ENCODE results near the gene SLC4A1. TPM values are rescaled to one million over a fixed set of nuclear protein-coding genes. Genes with fewer than 3 reads are reported as not detected.

SLC4A1 gene
- total RNA-seq: 4.9 TPM

DNA sequence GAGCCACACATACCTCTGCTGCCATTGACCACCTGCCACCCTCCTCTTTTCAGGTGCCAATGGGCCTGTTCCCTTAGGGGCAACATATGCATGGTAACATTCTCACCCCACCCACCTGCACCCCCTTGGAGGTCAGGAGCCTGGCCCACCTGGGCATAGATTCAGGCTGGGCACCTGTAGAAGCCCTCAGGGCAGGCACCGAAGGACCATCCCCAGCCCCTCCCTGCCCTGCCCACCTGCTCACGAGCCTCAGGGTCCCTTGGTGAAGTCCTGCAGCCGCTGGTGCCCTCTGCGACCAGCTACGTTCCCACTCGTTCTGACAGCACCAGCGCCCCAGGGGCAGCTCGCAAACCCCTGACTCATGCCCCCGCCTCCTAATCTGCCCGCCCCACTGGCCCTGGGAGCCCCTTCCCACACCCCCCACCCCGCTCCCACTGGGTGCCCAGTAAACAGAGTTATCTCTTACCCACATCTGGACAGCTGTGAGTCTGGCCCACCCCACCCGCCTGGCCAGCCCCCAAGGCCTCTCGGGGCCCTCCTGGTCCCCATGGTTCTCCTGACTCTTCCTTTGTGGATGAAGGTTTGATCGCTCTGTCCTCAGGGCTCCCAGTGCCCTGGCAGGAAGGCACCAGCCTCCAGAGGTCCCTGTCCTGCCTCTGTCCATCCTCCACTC, at the start of gene SLC4A1:
Gene SLC4A1 (minus strand): TSS at position 318 of the 673 bp plus-strand sequence. CDS start 5,269 bp downstream, outside the sequence.
- no peak for DNase-seq (ENCODE audit: low spot score in 2 of 2)
- no peak for FAIRE-seq

DNA sequence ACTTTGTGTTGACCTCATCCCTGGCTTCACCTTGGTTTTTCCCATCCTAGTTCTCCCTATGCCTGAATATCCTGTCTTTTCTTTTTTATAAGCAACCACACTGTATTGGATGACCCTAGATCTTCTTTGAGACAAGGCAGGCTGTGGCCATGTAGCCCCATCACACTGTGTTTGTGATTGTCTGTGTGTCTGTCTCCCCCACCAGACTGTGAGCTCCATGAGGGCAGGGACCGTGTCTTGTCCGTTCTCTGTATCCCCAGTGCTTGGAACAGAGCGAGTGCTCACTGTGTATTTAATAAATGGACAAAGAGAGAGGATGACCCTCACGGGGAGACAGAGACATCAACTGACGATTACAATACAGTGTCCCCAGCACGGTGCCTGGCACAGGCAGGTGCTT, 49.6 kb upstream of the SLC4A1 start:
- DNase-seq (ENCODE audit: low spot score in 2 of 2) (no peak), FAIRE-seq (no peak)

DNA sequence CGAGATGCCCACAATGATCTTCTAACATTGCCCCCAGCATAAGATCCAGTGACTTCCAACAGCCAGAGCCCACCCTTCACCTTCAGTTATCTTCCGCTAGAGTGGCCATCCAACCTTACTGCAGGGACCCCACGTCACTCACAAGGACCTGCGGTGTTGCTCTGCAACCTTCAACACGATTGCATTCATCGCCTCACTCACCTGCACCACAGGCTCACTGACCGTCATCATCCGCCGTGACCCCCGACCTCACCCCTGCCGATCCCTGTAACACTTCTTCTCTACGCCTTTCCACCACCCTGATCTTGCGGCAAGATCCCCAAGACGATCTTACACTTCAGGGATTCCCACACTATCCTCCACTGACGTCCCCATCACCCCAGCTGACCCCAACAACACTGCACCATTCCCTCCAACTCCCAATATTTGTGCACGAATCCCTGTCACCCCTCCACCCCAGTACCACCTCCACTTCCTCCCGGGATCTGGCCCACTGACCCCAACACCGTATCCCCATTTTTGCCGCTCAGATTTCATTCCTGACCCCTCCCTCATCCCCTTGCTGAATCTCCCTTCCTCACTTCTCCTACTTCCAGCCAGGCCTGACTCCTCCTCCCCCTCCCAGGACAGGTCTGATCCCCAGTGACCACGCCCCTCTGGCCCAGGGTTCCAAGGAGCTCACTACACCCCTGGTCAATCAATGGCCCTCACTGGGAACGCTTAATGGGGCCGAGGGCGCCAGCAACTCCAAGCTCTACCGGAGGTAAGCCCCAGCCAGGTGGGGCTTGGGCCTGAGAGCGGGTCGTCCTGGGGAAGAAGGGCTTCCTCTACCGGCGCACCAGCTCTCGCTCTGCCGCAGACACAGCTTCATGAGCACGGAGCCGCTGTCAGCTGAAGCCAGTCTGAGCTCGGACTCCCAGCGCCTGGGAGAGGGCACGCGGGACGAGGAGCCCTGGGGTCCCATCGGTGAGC, 48.1 kb upstream of the SLC4A1 start:
- no peak for FAIRE-seq
- DNase-seq (ENCODE audit: low spot score in 2 of 2): no peak

DNA sequence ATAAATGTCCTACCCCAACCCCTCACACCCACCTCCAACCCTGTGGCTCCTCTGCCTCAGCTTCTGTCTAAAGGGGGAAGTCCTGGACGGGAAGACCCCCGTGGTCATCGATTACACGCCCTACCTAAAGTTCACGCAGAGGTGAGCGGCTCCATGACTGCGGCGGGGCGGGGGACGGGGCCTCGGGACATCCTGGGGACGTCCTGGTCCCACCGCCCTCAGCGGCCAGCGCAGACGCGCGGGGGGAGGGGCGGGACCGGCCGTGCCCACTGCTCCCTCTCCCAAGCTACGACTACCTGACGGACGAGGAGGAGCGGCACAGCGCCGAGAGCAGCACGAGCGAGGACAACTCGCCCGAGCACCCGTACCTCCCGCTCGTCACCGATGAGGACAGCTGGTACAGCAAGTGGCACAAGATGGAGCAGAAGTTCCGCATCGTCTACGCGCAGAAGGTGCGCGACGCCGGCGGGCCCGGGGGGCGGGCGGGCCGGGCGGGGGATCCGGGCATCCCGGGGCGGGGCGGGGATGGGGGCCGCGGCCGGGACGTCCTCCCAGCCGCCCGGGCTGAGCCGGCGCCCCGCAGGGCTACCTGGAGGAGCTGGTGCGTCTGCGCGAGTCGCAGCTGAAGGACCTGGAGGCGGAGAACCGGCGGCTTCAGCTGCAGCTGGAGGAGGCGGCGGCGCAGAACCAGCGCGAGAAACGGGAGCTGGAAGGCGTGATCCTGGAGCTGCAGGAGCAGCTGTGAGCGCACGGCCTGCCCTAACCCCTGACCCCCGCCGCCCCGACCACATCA, 47.1 kb upstream of the SLC4A1 start:
- DNase-seq (ENCODE audit: low spot score in 2 of 2) (peak in 1 of 2 donors; percentile 56), FAIRE-seq (no peak)

DNA sequence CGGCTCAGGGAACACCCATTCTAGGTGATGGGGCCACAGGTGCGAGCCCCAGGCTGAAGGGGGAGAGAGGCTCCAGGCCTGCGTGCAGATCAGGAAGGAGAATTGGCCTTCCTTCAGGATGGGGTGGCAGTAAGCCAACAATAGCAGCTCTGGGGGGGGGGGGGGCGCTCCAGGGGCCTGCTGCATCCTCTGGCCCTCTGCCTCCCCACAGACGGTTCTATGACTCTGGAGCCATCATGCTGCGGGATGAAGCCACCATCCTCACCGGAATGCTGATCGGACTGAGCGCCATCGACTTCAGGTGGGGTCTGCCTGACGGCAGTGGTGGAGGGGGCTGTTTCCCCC, 46.6 kb upstream of the SLC4A1 start:
- FAIRE-seq (no peak), DNase-seq (ENCODE audit: low spot score in 2 of 2) (peak in 1 of 2 donors; percentile 42)

DNA sequence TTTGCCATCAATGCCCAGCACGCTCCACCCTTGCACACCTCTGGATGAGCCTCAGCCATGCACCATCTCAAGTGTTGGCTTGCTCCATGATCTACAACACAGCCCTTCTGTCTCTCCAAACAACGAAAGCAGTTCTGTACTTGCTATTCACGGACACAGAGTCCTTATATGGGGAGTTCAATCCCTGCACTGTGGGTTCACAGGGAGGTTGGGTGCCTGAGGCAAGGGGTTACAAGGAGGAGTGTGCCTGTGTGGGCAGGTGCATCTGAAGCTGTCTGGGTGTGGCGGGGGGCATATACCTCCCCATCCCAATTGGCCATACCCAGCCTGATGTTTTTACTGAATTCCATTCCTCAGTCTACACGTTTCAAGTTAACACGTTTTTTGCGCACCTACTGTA, 46.1 kb upstream of the SLC4A1 start:
- DNase-seq (ENCODE audit: low spot score in 2 of 2) (no peak), FAIRE-seq (no peak)

DNA sequence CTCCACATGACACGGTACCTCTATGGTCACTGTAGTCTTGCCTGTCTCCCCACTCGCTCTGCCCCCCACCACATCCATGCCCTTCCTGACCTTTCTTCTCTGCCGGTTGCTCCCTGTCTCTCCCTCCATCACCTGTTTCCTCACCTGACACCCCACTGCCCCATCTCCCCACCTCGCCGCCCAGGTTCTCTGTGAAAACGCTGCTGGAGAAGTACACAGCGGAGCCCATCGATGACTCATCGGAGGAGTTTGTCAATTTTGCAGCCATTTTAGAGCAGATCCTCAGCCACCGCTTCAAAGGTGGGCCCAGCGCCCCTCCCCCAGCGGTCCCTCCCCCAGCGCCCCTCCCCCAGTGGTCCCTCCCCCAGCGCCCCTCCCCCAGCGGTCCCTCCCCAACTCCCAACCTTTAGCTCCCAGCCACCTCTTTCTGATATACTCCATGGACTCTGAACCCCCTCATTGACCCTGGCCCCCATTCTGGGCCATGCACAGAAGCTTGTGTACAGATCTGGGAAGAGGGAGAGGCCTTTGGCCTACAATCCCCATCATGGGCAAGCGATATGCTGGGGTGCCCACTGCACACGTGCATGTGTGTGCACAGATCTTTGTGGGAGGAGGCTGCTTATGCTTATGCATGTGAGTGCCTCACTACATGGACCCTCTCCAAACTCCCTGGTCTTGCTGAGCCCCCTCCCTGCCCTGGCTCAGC, 44.6 kb upstream of the SLC4A1 start:
- FAIRE-seq: no peak
- no peak for DNase-seq (ENCODE audit: low spot score in 2 of 2)

DNA sequence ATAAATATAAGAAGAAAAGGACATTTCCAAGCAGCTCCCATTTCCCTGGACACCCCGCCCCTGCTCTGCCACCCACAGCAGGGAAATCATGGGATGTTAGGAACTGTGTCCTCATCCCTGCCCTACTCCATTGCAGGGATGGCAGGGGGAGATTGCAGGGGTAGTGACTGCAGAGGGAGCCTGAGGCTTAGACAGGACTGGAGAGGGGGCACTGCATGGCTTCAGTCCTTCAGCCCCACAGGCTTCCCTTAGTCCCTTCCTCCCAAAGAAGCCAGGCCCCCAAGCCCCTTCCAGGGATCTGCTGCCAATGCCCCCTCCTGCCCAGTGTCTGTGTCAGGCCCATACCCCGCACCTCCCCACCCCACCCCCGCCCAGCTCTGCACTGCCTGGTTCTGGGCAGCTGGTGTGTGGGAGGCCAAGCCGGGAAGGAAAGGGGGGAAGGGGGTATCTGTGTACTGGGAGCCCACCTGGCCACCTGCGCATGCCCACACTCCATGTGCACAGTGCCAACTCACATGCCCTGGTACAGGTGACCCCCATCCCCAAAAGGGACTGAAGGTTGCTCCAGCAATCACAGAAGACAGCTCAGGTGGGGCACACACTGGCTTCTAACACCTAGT, 43.7 kb upstream of the SLC4A1 start:
- no peak for FAIRE-seq
- no peak for DNase-seq (ENCODE audit: low spot score in 2 of 2)

DNA sequence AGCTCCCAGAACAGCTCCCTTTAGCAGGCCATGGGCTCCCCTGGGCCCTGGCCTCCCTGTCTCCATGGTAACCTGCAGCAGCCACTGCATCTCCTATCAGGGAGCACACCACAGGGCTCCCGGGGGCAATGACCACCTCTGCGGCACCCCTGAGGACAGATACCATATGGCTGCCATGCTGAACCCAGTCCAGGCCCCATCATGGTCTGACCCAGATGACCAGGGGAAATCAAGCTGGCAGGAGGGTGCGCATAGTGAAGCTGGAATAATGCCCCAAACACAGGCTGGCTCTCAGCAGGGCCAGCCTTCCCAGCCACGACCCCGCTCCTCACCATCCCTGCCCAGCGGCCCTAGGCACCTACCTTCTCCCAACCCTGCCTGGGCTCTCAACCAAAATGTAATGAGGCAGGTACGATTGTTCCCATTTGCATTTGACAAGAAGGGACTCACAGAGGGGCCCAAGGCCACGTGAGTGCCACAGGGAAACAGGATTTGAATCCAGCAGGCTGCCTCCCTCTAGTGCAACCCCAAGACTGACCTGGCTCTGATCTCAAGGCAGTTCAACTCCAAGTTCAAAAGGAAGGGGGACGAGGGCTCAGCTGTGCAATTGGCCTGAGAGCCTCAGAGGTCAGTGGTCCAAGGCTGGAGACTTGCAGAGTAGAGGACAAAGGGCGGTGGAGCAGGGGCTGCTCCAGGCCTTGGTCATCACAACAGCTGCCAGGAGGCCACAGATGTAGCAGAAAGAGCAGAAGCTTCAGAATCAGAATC, 42.9 kb upstream of the SLC4A1 start:
- DNase-seq (ENCODE audit: low spot score in 2 of 2): no peak
- no peak for FAIRE-seq

DNA sequence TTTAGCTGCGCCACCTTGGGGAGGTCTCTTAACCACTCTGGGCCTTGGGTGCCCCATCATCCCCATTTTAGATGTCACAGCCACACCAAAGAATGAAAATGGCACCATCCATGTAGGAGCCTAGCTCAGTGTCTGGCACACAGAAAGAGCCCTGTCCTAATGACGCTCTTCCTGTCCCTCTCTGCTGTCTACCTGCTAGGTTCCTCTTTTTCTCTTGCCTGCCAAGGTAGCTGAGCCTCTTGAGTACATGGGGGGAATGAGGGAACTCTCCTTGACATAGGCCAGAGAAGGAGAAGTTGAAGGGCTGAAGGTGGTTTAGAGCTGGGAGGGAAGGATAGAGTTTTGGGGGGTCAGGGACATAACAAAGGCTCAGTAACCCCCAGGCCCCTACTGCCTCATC, 42.3 kb upstream of the SLC4A1 start:
- FAIRE-seq (no peak), DNase-seq (ENCODE audit: low spot score in 2 of 2) (no peak)

DNA sequence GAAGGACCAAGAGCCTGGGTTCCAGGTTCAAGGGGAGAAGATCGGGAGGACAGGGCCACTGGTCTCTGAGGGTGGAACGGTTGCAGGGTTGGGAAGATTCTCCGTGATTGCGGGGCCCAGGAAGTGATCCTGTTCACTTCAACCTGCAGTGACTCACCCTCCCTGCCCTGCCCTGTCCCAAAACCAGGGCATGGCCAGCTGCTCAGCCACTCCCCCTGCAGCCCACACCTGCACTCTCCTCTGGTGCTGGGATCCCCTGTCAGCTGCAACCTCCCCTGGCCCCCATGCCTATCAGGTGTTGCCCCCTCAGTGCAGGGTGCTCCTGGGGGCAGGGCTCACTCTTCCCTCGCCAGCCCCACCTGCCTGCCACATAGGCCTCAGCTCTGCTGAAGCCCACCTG, 41.5 kb upstream of the SLC4A1 start:
- DNase-seq (ENCODE audit: low spot score in 2 of 2) (no peak), FAIRE-seq (no peak)

DNA sequence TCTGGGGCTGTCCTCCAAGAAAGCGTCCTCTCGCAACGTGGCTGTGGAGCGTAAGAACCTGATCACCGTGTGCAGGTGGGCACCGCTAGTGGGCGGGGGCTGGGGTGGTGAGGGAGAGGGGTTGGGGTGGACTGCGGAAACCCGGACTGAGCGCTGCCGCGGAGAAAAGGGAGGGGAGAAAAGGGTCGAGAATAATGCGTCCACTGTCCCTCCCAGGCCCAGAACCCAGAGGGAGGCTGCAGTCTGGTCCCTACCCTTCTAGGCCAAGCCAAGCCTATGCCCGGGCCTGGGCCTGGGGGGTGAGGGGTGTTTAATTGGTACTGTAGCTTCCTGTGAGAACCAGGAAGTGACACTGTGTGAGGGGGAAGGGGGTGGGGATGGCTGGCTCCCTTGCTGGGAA, 40.9 kb upstream of the SLC4A1 start:
- DNase-seq (ENCODE audit: low spot score in 2 of 2) (peak in 1 of 2 donors; percentile 54), FAIRE-seq (no peak)

DNA sequence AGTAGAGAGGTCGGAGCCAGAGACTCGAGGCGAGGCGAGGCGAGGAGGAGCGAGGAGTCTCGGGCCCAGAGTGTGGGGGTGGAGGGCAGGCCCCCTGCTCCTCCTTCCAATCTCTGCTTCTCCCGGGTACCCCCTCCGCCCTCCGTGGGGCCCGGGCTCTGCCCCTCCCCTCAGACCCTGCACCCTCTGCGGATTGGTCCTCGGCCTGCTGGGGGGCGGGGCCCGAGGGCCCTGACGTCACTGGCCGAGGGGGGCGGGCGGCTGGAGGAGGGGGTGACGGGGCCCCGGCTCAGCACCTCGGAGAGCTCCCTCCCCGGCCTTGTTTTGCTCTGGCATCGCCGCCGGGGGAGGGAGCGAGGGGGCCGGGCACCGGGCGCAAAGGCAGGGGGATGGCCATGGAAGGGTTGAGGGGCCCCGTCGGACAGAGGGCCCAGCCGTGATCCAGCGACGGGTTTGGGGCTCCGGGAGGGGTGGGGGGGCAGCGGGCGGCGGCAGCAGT, 40.4 kb upstream of the SLC4A1 start, which contains the start of gene RUNDC3A:
Gene RUNDC3A (plus strand): TSS at position 282 of the 499 bp plus-strand sequence. CDS start 232 bp downstream, outside the sequence.
- DNase-seq (ENCODE audit: low spot score in 2 of 2) (peak; percentile 98 to 100), FAIRE-seq (no peak)

DNA sequence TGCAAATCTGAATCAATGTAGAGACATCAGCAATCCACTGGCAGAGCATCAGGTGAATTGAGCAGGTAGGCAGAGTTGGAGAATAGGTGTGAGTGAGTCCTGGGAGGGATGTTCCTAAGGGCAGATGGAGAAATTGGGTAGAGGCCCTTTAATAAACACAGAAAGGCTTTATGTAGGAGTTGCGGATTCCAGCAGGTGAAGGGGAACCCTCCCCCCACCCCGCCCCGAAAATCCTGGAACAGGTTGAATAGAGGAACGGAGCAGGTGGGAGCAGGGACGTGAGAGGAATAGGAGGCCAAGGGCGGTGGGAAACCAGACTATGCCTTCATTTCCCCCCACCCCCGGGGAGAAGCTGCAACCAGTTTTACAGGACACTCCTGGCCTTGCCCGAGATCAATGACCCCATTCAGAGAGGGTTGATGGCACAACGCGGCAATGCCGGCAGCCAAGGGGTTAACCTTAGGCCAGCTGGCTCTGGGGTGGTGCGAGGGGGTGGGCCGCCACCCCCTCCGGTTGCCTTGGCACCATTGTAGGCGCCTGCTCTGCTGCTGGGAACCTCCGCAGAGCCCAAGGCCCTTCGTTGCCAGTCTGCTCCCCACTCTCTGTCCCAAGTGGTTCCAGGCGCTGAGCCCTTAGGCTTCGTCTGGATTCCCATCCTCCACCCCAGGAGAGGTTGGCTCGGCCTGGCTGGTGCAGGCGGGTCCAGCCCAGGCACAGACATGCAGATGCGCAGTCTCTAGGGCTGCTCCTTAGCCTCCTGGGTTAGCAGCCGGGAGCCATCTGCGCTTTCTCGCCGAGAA, 39.7 kb upstream of the SLC4A1 start:
- FAIRE-seq (no peak), DNase-seq (ENCODE audit: low spot score in 2 of 2) (peak; percentile 71 to 80)

DNA sequence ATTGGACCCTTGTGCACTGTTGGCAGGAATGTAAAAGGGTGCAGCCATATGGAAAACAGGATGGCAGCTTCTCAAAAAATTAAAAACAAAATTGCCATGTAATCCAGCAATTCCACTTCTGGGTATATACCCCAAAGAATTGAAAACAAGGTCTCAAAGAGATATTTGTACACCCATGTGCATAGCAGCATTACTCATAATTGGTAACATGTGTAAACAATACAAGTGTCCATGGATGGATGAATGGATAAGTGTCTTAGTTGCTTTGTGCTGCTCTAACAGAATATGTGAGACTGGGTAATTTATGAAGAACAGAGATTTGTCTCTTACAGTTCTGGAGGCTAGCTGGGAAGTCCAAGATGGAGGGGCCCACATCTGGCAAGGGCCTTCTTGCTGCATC, 36.7 kb upstream of the SLC4A1 start:
- DNase-seq (ENCODE audit: low spot score in 2 of 2): no peak
- no peak for FAIRE-seq

DNA sequence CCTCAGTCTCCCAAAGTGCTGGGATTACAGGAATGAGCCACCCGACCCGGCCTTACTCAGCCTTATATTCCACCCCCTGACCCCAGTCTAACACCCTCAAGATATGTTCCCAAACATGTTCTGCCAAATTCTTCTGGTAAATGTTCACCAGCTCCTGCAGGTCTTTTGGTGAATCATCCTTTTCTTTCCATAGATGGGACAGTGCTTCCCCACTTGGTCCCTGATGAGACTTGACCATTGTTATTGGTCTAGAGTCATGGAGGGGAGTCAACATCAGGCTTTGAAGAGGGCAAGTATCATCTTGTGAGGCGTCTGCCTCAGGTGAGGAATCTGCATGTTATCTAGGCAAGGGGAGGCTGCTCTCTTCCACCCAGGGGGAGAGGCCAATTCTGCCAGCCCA, 30.0 kb upstream of the SLC4A1 start:
- no peak for DNase-seq (ENCODE audit: low spot score in 2 of 2)
- no peak for FAIRE-seq

DNA sequence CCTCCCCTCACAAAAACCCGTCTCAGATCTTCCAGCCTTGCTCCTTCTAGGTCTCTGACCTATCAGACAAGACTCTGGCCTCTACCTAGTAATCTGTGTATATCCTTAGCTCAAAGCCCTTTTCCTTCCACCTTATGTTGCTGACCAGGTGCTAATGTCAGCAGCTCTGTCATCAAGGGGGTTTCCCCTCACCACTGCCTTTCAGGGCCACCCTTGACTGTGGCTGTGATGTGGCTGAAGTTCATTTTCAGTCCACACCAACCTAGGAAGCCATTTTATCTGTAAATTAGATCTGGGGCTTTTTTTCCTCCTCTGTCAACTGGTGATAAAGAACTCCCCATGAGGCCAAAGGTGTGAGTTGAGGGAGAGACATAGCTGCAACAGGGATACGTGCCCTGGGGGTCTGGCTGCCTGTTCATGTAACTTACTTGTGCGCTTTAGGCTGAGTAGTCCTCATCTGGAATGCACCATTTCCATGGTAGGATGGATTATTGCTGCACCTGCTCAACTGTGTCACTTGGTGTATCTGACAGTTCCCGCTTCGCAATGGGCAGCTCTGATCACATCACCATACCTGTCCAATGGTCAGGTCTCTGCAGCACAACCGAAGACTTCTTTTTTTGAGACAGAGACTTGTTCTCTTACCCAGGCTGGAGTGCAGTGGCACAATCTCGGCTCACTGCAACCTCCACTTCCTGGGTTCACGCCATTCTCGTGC, 25.7 kb upstream of the SLC4A1 start:
- DNase-seq (ENCODE audit: low spot score in 2 of 2): no peak
- FAIRE-seq: no peak
